ENCODE results near the gene ATXN1.

ATXN1 gene

GRCh38 chr6:16496991-16497801 lies 264.1 kb downstream of the ATXN1 start:
- peaks cover 3% of the 10 kb centered on the region for H3K36me3 Mint-ChIP-seq (ENCODE audit: low read depth)
- H3K4me3 Mint-ChIP-seq, result no peak overlapping the region
- no peak overlapping the region for H3K27ac Mint-ChIP-seq
- peaks cover 9% of the 10 kb centered on the region for H3K4me1 Mint-ChIP-seq
- DNase-seq, result no peak
- TF ChIP-seq CTCF (IDR thresholded peaks at IDR 0.05), result no peak
- peaks cover 9% of the 10 kb centered on the region for H3K9me3 Mint-ChIP-seq
- peaks cover 7% of the 10 kb centered on the region for H3K27me3 Mint-ChIP-seq (ENCODE audit: low read depth, poor library complexity)

GRCh38 chr6:16496210-16496609 lies 265.1 kb downstream of the ATXN1 start:
- no peak overlapping the region for H3K27ac Mint-ChIP-seq
- H3K4me1 Mint-ChIP-seq, result peaks cover 9% of the 10 kb centered on the region

GRCh38 chr6:16494793-16495192 lies 266.5 kb downstream of the ATXN1 start:
- no peak for TF ChIP-seq CTCF (IDR thresholded peaks at IDR 0.05)
- no peak for DNase-seq
- no peak overlapping the region for H3K27ac Mint-ChIP-seq
- no peak overlapping the region for H3K4me3 Mint-ChIP-seq
- peaks cover 3% of the 10 kb centered on the region for H3K27me3 Mint-ChIP-seq (ENCODE audit: low read depth, poor library complexity)
- H3K4me1 Mint-ChIP-seq, result peaks cover 9% of the 10 kb centered on the region
- H3K9me3 Mint-ChIP-seq, result peaks cover 9% of the 10 kb centered on the region
- H3K36me3 Mint-ChIP-seq (ENCODE audit: low read depth), result peaks cover 3% of the 10 kb centered on the region

More at GRCh38 chr6:16496210-16496609, 265.1 kb downstream of the ATXN1 start:
- DNase-seq, result no peak
- H3K36me3 Mint-ChIP-seq (ENCODE audit: low read depth), result peaks cover 3% of the 10 kb centered on the region
- TF ChIP-seq CTCF (IDR thresholded peaks at IDR 0.05), result no peak
- peaks cover 9% of the 10 kb centered on the region for H3K9me3 Mint-ChIP-seq
- no peak overlapping the region for H3K4me3 Mint-ChIP-seq
- H3K27me3 Mint-ChIP-seq (ENCODE audit: low read depth, poor library complexity), result peaks cover 7% of the 10 kb centered on the region

- Mint-ChIP-seq H3K4me1 (peaks cover 15% of the 10 kb centered on the region), H3K9me3 (no peaks in the 10 kb centered on the region), H3K27ac (no peak overlapping the region), H3K27me3 (ENCODE audit: low read depth, poor library complexity) (peaks cover 6% of the 10 kb centered on the region), H3K36me3 (ENCODE audit: low read depth) (peaks cover under 1% of the 10 kb centered on the region), H3K4me3 (no peak overlapping the region)
- no peak for TF ChIP-seq CTCF (IDR thresholded peaks at IDR 0.05)
- DNase-seq, result no peak
These were observed 267.5 kb downstream of the ATXN1 start for GRCh38 chr6:16493802-16494201.

- no peak for DNase-seq
- H3K27me3 Mint-ChIP-seq (ENCODE audit: low read depth, poor library complexity), result peaks cover 7% of the 10 kb centered on the region
- no peaks in the 10 kb centered on the region for H3K9me3 Mint-ChIP-seq
- H3K27ac Mint-ChIP-seq, result no peak overlapping the region
- H3K4me1 Mint-ChIP-seq, result peaks cover 22% of the 10 kb centered on the region
- H3K4me3 Mint-ChIP-seq, result no peak overlapping the region
- H3K36me3 Mint-ChIP-seq (ENCODE audit: low read depth), result no peaks in the 10 kb centered on the region
- no peak for TF ChIP-seq CTCF (IDR thresholded peaks at IDR 0.05)
These were observed 268.1 kb downstream of the ATXN1 start for GRCh38 chr6:16493112-16493511.
